IPS DF 4.7 (cell line): ENCODE data around the gene GOLGA2.
"Not testable (repeated sequence)": the region's sequence is repeated elsewhere in the genome, so short reads cannot be mapped to it uniquely, and the experiment has no call there.

Experiments used
- DNase-seq: peaks from one replicate; pipeline ENCODE4 v3.0.0-alpha.2; 2013; ENCODE audit warnings: low spot score; ENCODE audit errors: extremely low read depth

Gene GOLGA2

GRCh38 chr9:128292009-128292408, 16.2 kb upstream of the GOLGA2 start:
- DNase-seq, result no peak

- no peak for DNase-seq
Observed at GRCh38 chr9:128288273-128289004, 12.6 kb upstream of the GOLGA2 start.

GRCh38 chr9:128286440-128286839, 10.6 kb upstream of the GOLGA2 start:
- no peak for DNase-seq

- no peak for DNase-seq
Observed at GRCh38 chr9:128285033-128285784, 9.4 kb upstream of the GOLGA2 start.

- DNase-seq, result no peak
Observed at GRCh38 chr9:128282500-128282899, 6.7 kb upstream of the GOLGA2 start.

- DNase-seq, result no peak
Observed at GRCh38 chr9:128280084-128280622, 4.3 kb upstream of the GOLGA2 start.

GRCh38 chr9:128279088-128280073, 3.6 kb upstream of the GOLGA2 start:
- DNase-seq, result not testable (repeated sequence)

GRCh38 chr9:128276574-128277270, 915 bp upstream of the GOLGA2 start:
- DNase-seq, result no peak

GRCh38 chr9:128276008-128276573, 284 bp upstream of the GOLGA2 start, which contains the start of gene SWI5:
Gene SWI5 (plus strand): TSS chr9:128276276.
- no peak for DNase-seq

GRCh38 chr9:128274245-128274644, 1.6 kb downstream of the GOLGA2 start:
- DNase-seq, result no peak

- DNase-seq, result no peak
Observed at GRCh38 chr9:128271512-128271911, 4.3 kb downstream of the GOLGA2 start.

GRCh38 chr9:128271112-128271511, 4.7 kb downstream of the GOLGA2 start:
- no peak for DNase-seq

- no peak for DNase-seq
Observed at GRCh38 chr9:128266868-128267590, 8.8 kb downstream of the GOLGA2 start.

- DNase-seq, result no peak
Observed at GRCh38 chr9:128265348-128265847, 10.4 kb downstream of the GOLGA2 start.

GRCh38 chr9:128262687-128263086, 13.1 kb downstream of the GOLGA2 start:
- DNase-seq, result no peak

GRCh38 chr9:128260340-128260739, 15.5 kb downstream of the GOLGA2 start:
- DNase-seq, result no peak

- no peak for DNase-seq
Observed at GRCh38 chr9:128259156-128259555, 16.7 kb downstream of the GOLGA2 start.

- DNase-seq, result no peak
Observed at GRCh38 chr9:128258326-128258725, 17.5 kb downstream of the GOLGA2 start.

GRCh38 chr9:128257907-128258306, 17.9 kb downstream of the GOLGA2 start:
- DNase-seq, result no peak
